ENCODE data around the gene NCOA5.
"Not testable (repeated sequence)": the region's sequence is repeated elsewhere in the genome, so short reads cannot be mapped to it uniquely, and the experiment has no call there.

Gene NCOA5

GRCh38 chr20:46091622-46092535, 2.1 kb upstream of the NCOA5 start:
- POLR2A ChIA-PET: not testable (repeated sequence)

GRCh38 chr20:46089167-46089416, 670 bp downstream of the NCOA5 start:
- Histone ChIP-seq H3K4me3 (ENCODE audit: low read depth, low read length) (peak overlapping the region; percentile 95), H3K9me3 (ENCODE audit: control insufficient read depth, insufficient read depth, low read depth, low read length) (no peaks in the 10 kb centered on the region), H3K36me3 (ENCODE audit: control insufficient read depth in 2 of 2, insufficient read depth in 1 of 2, low read length in 2 of 2) (no peaks in the 10 kb centered on the region), H3K4me1 (ENCODE audit: control insufficient read depth, insufficient read depth, low read length) (peaks cover 26% of the 10 kb centered on the region), H3K27ac (ENCODE audit: extremely low read depth, low read depth, low read length) (peak overlapping the region; percentile 87)
- ChIA-PET CTCF (interaction anchor here (1.3 to 2.5 kb wide), 3 partner anchors 66 to 102 kb away, joined by 5 to 13 read pairs (median 11); no protein-coding TSS in a partner anchor), POLR2A (interaction anchor here (1.0 kb wide), 1 partner anchor 275 kb away, joined by 3 read pairs; no protein-coding TSS in a partner anchor)
- TF ChIP-seq OVOL3 (tag by site-specific recombination; IDR thresholded peaks at IDR 0.05): peak; percentile 25; the same call in 1 of the 2 replicates
- peak; percentile 78 for TF ChIP-seq ZFP37 (tag by site-specific recombination; IDR thresholded peaks at IDR 0.05)
- peak; percentile 77 for TF ChIP-seq CTCF (tag by site-specific recombination; IDR thresholded peaks at IDR 0.05)
- no peak for TF ChIP-seq ZNF426 (tag by site-specific recombination; IDR thresholded peaks at IDR 0.05)
- TF ChIP-seq ZNF501 (tag by site-specific recombination; IDR thresholded peaks at IDR 0.05): peak; percentile 79
- TF ChIP-seq ZNF692 (tag by site-specific recombination; IDR thresholded peaks at IDR 0.05): no peak
- no peak for TF ChIP-seq PRDM1 (tag by site-specific recombination; IDR thresholded peaks at IDR 0.05)
- TF ChIP-seq ZNF449 (tag by site-specific recombination; IDR thresholded peaks at IDR 0.05): no peak
- TF ChIP-seq ZBTB10 (tag by site-specific recombination; IDR thresholded peaks at IDR 0.05): peak; percentile 34; the same call in 1 of the 2 replicates
- TF ChIP-seq ZNF2 (tag by site-specific recombination; IDR thresholded peaks at IDR 0.05): peak; percentile 45; the same call in 1 of the 2 replicates
- no peak for TF ChIP-seq ZNF623 (tag by site-specific recombination; IDR thresholded peaks at IDR 0.05)
- no peak for TF ChIP-seq ZBTB7A (tag by site-specific recombination; IDR thresholded peaks at IDR 0.05; ENCODE audit: low read depth)
- TF ChIP-seq ZNF777 (tag by site-specific recombination; IDR thresholded peaks at IDR 0.05; ENCODE audit: borderline replicate concordance): no peak
- peak; percentile 65 for TF ChIP-seq REST (tag by site-specific recombination; IDR thresholded peaks at IDR 0.05)
- TF ChIP-seq ZNF837 (tag by site-specific recombination; IDR thresholded peaks at IDR 0.05): no peak

More at GRCh38 chr20:46091622-46092535, 2.1 kb upstream of the NCOA5 start:
- not testable (repeated sequence) for H3K4me1 ChIP-seq (ENCODE audit: control insufficient read depth, insufficient read depth, low read length); H3K9me3 ChIP-seq (ENCODE audit: control insufficient read depth, insufficient read depth, low read depth, low read length); H3K36me3 ChIP-seq (ENCODE audit: control insufficient read depth in 2 of 2, insufficient read depth in 1 of 2, low read length in 2 of 2); H3K27ac ChIP-seq (ENCODE audit: extremely low read depth, low read depth, low read length); H3K4me3 ChIP-seq (ENCODE audit: low read depth, low read length)
- TF ChIP-seq ZNF664 (tag by site-specific recombination; IDR thresholded peaks at IDR 0.05): 0 out of 2 replicates have a peak, but pooled peaks have one; percentile 40
- CTCF ChIA-PET: interaction anchor here (0.7 kb wide), 2 partner anchors 13 to 117 kb away, joined by 4 to 6 read pairs; no protein-coding TSS in a partner anchor

Measured in HEK293 (cell line).